HCT116 (cell line): ENCODE results near the gene SSX2IP. TPM values are rescaled to one million over a fixed set of nuclear protein-coding genes. Genes with fewer than 3 reads are reported as not detected.

Source experiments
- ATAC-seq: fragments of 200-7000 bp; cut with Tn5 transposase; 2 replicates; pipeline ENCODE4 v1.9.1; 2020; ENCODE audit warnings: mild to moderate bottlenecking, moderate library complexity
- BruUV-seq: library from RNA; stranded (reverse); fragments of 400-500 nt; replicated peaks from 2 replicates; lab custom pipeline; 2021; lab: Mats Ljungman, UMichigan
- CTCF ChIA-PET: fragments of 300-600 bp; sonication (Branson Sonifier 250); formaldehyde crosslinking; loops from one replicate; lab custom pipeline; 2021; ENCODE audit warnings: antibody characterized with exemption; lab: Charles Lee
- POLR2A ChIA-PET: fragments of 300-600, 350-600 bp; sonication (Branson Sonifier 250); formaldehyde crosslinking; loops from one replicate; lab custom pipeline; 2021; ENCODE audit warnings: antibody characterized with exemption; lab: Charles Lee
- RAD21 ChIA-PET, 2 experiments: fragments of 300-600 bp; sonication (Branson Sonifier 250); formaldehyde crosslinking; loops; one replicate each; lab custom pipeline; 2023; ENCODE audit warnings: low total read pairs in 2 of 2; ENCODE audit not compliant: uncharacterized antibody in 2 of 2, unreplicated experiment in 2 of 2, low non-redundant PET in 1 of 2; lab: Charles Lee
- DNase-seq: peaks from one replicate; pipeline ENCODE4 v3.0.0-alpha.2; 2010; ENCODE audit warnings: low read depth, low spot score
- H2AFZ ChIP-seq: fragments of 200-600 bp; shearing (Covaris generic), sonication (generic); 2 replicates; pipeline ENCODE4 v1.6.1; 2017; ENCODE audit warnings: low read depth, mixed run types, mixed read lengths, antibody characterized with exemption, low read length; ENCODE audit not compliant: poor library complexity, severe bottlenecking
- H3K27ac ChIP-seq: 2 replicates; pipeline ENCODE4 v1.5.1; 2012; ENCODE audit warnings: low read depth, low read length
- H3K27me3 ChIP-seq: fragments of 200-600 bp; sonication (generic); 2 replicates; pipeline ENCODE4 v1.6.1; 2016; ENCODE audit warnings: mixed run types, low read length, mixed read lengths; ENCODE audit not compliant: insufficient read depth
- H3K36me3 ChIP-seq, 2 experiments: fragments of 200-500 bp in 1 of 2; fragments of 200-600 bp in 1 of 2; sonication (Bioruptor generic) in 1 of 2; sonication (generic) in 1 of 2; 2 replicates each; pipeline versions ENCODE4 v1.5.1 to v1.6.1; 2014 to 2016; ENCODE audit warnings: low read length in 2 of 2, inconsistent platforms in 1 of 2, mixed read lengths in 1 of 2, mixed run types in 1 of 2; ENCODE audit not compliant: insufficient read depth in 2 of 2, control insufficient read depth in 1 of 2
- H3K4me1 ChIP-seq, 2 experiments: fragments of 200-600 bp in 1 of 2; sonication (generic) in 1 of 2; 2 replicates each; pipeline versions ENCODE4 v1.5.1 to v1.6.1; 2012 to 2017; ENCODE audit warnings: low read length in 2 of 2, inconsistent platforms in 1 of 2, mild to moderate bottlenecking in 1 of 2, mixed read lengths in 1 of 2, mixed run types in 1 of 2, moderate library complexity in 1 of 2; ENCODE audit not compliant: insufficient read depth in 2 of 2, control insufficient read depth in 1 of 2
- H3K4me2 ChIP-seq: fragments of 200-600 bp; sonication (generic); 2 replicates; pipeline ENCODE4 v1.6.1; 2017; ENCODE audit warnings: mixed run types, low read length, mixed read lengths
- H3K4me3 ChIP-seq, 2 experiments: fragments of 200-600 bp in 1 of 2; sonication (generic) in 1 of 2; replicated peaks in 1 of 2; 2 replicates each; pipeline ENCODE4 v1.5.1; 2011 to 2016; ENCODE audit warnings: low read length in 2 of 2, control low read depth in 1 of 2, low read depth in 1 of 2, mild to moderate bottlenecking in 1 of 2, mixed read lengths in 1 of 2, mixed run types in 1 of 2
- H3K79me2 ChIP-seq: fragments of 200-600 bp; sonication (generic); 2 replicates; pipeline ENCODE4 v1.6.1; 2017; ENCODE audit warnings: mild to moderate bottlenecking, mixed run types, low read length, moderate library complexity, mixed read lengths; ENCODE audit not compliant: insufficient read depth
- H3K9ac ChIP-seq: fragments of 200-600 bp; sonication (generic); 2 replicates; pipeline ENCODE4 v1.6.1; 2016; ENCODE audit warnings: low read length, mixed read lengths
- H3K9me2 ChIP-seq: fragments of 200-600 bp; sonication (generic), shearing (Covaris generic); 2 replicates; pipeline ENCODE4 v1.6.1; 2017; ENCODE audit warnings: mixed run types, mild to moderate bottlenecking, moderate library complexity; ENCODE audit not compliant: insufficient read depth
- H3K9me3 ChIP-seq, 2 experiments: fragments of 200-500 bp in 1 of 2; fragments of 200-600 bp in 1 of 2; sonication (Bioruptor generic) in 1 of 2; sonication (generic) in 1 of 2; 2 replicates each; pipeline ENCODE4 v1.6.1; 2014 to 2017; ENCODE audit warnings: low read length in 2 of 2, mixed read lengths in 2 of 2, inconsistent platforms in 1 of 2, low read depth in 1 of 2, mild to moderate bottlenecking in 1 of 2, mixed run types in 1 of 2, moderate library complexity in 1 of 2; ENCODE audit not compliant: control insufficient read depth in 1 of 2, insufficient read depth in 1 of 2
- H4K20me1 ChIP-seq: fragments of 200-600 bp; sonication (generic), shearing (Covaris generic); 2 replicates; pipeline ENCODE4 v1.6.1; 2017; ENCODE audit warnings: mixed run types, mild to moderate bottlenecking, moderate library complexity; ENCODE audit not compliant: insufficient read depth
- CBX3 ChIP-seq: IDR thresholded peaks from 2 replicates; pipeline ENCODE4 v1.6.1; 2012; ENCODE audit warnings: low read depth
- CEBPB ChIP-seq: IDR thresholded peaks from 2 replicates; pipeline ENCODE4 v1.6.1; 2012; ENCODE audit warnings: low read depth
- ELF1 ChIP-seq: IDR thresholded peaks from 2 replicates; pipeline ENCODE4 v1.6.1; 2012; ENCODE audit warnings: low read depth, borderline replicate concordance
- EZH2 ChIP-seq: fragments of 200-600 bp; sonication (generic); IDR thresholded peaks from 2 replicates; pipeline ENCODE4 v1.6.1; 2017; ENCODE audit warnings: antibody characterized with exemption, mixed run types
- EZH2phosphoT487 ChIP-seq: fragments of 200-600 bp; IDR thresholded peaks from 2 replicates; pipeline ENCODE4 v1.6.1; 2018; ENCODE audit warnings: antibody characterized with exemption, borderline replicate concordance
- FOSL1 ChIP-seq: IDR thresholded peaks from 2 replicates; pipeline ENCODE4 v1.6.1; 2012; ENCODE audit warnings: low read depth
- RAD21 ChIP-seq: IDR thresholded peaks from 2 replicates; pipeline ENCODE4 v1.6.1; 2012; ENCODE audit warnings: low read depth, mild to moderate bottlenecking
- SIN3A ChIP-seq: IDR thresholded peaks from 2 replicates; pipeline ENCODE4 v1.6.1; 2012; ENCODE audit warnings: low read depth
- SRF ChIP-seq: IDR thresholded peaks from 2 replicates; pipeline ENCODE4 v1.6.1; 2012; ENCODE audit warnings: low read depth
- YY1 ChIP-seq: IDR thresholded peaks from 2 replicates; pipeline ENCODE4 v1.6.1; 2011; ENCODE audit warnings: low read length, low read depth, moderate library complexity, mild to moderate bottlenecking; ENCODE audit not compliant: insufficient replicate concordance; ENCODE audit errors: extremely low read depth
- ZFX ChIP-seq: fragments of 450-650 bp; IDR thresholded peaks from 2 replicates; pipeline ENCODE4 v1.6.1; 2017
- intact Hi-C: fragments of 100-400 bp; cut with micrococcal nuclease; formaldehyde crosslinking; loops from 2 replicates; pipeline ENCODE4 v1.10.0; 2022
- total RNA-seq: library from RNA; stranded (reverse); gene quantifications from one replicate; pipeline ENCODE4 v1.2.1, GENCODE V29; 2021; ENCODE audit not compliant: unreplicated experiment
- TF ChIP-seq, protein P1 (sequence below), 3 experiments: fragments of 200-600 bp in 1 of 3; sonication (generic) in 1 of 3; IDR thresholded peaks in 2 of 3; conservative IDR thresholded peaks in 1 of 3; 2 replicates each; pipeline ENCODE4 v1.5.1; 2012 to 2017; ENCODE audit warnings: low read depth in 2 of 3, low read length in 2 of 3, antibody characterized with exemption in 1 of 3, borderline replicate concordance in 1 of 3, control low read depth in 1 of 3, mild to moderate bottlenecking in 1 of 3, mixed read lengths in 1 of 3, mixed run types in 1 of 3, moderate library complexity in 1 of 3; ENCODE audit not compliant: insufficient read depth in 1 of 3
- TF ChIP-seq, protein P2 (sequence below): IDR thresholded peaks from 2 replicates; pipeline ENCODE4 v1.6.1; 2012

SSX2IP gene
- total RNA-seq, 1 experiment from 2014 or later, result 51.5 TPM

DNA sequence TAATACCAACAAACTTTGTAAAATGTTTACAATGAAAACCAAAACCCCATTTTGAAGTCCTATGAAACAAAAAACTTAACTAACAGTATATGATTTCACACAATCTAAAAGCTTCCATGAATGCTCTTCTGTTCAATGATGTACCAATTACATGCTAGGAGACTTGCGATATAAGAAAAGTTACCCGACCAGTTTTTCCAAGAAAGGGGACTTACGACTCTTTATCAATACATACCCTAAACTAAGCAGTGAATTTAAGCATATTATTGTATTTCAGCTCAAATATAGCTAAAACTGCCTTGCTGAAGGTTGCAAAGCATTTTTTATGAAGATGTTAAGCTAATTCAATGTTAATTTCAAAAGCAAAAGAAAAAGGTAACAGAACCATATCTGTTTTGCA is 15.6 kb downstream of the SSX2IP start:
- Histone ChIP-seq H3K9me2 (no peaks in the 10 kb centered on the region), H3K79me2 (peaks cover 81% of the 10 kb centered on the region), H3K9ac (no peak overlapping the region), H3K27me3 (no peaks in the 10 kb centered on the region), H4K20me1 (no peaks in the 10 kb centered on the region), H3K27ac (no peak overlapping the region), H3K9me3 (no peaks in the 10 kb centered on the region), H3K4me1 (0 out of 4 replicates have a peak, but pooled peaks cover 0 to 3% of the 10 kb centered on the region in 2 experiments), H3K36me3 (0 out of 4 replicates have a peak, but pooled peaks cover 0 to 4% of the 10 kb centered on the region in 2 experiments), H2AFZ (no peak overlapping the region), H3K4me3 (no peak overlapping the region), H3K4me2 (no peak overlapping the region)
- ChIA-PET CTCF (interaction anchor here (0.9 kb wide), 1 partner anchor 50 kb away, joined by 3 read pairs; no protein-coding TSS in a partner anchor), RAD21 (no interaction called here), POLR2A (no interaction called here)
- TF ChIP-seq, protein P1, sequence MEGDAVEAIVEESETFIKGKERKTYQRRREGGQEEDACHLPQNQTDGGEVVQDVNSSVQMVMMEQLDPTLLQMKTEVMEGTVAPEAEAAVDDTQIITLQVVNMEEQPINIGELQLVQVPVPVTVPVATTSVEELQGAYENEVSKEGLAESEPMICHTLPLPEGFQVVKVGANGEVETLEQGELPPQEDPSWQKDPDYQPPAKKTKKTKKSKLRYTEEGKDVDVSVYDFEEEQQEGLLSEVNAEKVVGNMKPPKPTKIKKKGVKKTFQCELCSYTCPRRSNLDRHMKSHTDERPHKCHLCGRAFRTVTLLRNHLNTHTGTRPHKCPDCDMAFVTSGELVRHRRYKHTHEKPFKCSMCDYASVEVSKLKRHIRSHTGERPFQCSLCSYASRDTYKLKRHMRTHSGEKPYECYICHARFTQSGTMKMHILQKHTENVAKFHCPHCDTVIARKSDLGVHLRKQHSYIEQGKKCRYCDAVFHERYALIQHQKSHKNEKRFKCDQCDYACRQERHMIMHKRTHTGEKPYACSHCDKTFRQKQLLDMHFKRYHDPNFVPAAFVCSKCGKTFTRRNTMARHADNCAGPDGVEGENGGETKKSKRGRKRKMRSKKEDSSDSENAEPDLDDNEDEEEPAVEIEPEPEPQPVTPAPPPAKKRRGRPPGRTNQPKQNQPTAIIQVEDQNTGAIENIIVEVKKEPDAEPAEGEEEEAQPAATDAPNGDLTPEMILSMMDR (IDR thresholded peaks at IDR 0.05 in 2 of 3, conservative IDR thresholded peaks at IDR 0.05 in 1 of 3; ENCODE audit: borderline replicate concordance in 1 of 3, insufficient read depth in 1 of 3, low read depth in 2 of 3, low read length in 2 of 3), result no peak
- TF ChIP-seq EZH2phosphoT487 (no peak), ZFX (no peak), SIN3A (no peak), FOSL1 (no peak), CEBPB (no peak)
- ATAC-seq, result no peak
- no peak for DNase-seq
- intact Hi-C loops, result no loop called here
- BruUV-seq, result no TSS peak

DNA sequence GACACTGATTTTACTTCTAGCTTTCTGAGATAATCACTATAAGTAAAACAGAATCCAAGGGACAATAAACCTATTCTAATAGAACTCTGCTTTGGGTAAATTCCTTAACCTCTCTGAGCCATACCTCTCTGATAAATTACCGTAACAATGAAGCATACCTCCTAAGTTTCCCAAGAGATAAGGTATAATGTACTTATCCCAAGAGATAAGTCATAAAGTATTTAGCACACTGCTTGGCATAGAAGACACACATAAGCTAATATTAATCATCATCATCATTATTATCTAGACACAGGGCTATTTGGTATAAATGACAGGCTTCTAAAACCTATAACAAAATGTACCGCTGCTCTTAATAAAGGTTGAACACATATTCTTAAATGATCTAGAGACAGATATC is 16.2 kb downstream of the SSX2IP start:
- no peak for DNase-seq
- POLR2A ChIA-PET, result no interaction called here
- CTCF ChIA-PET, result interaction anchor here (0.9 kb wide), 1 partner anchor 51 kb away, joined by 3 read pairs; no protein-coding TSS in a partner anchor
- TF ChIP-seq EZH2 (no peak), ELF1 (no peak), CEBPB (no peak), YY1 (no peak), SRF (no peak), CBX3 (no peak), EZH2phosphoT487 (no peak), RAD21 (no peak)
- TF ChIP-seq, protein P1 (IDR thresholded peaks at IDR 0.05 in 2 of 3, conservative IDR thresholded peaks at IDR 0.05 in 1 of 3; ENCODE audit: borderline replicate concordance in 1 of 3, insufficient read depth in 1 of 3, low read depth in 2 of 3, low read length in 2 of 3), result no peak
- TF ChIP-seq, protein P2, sequence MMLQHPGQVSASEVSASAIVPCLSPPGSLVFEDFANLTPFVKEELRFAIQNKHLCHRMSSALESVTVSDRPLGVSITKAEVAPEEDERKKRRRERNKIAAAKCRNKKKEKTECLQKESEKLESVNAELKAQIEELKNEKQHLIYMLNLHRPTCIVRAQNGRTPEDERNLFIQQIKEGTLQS, result no peak

More for the DNA sequence above, 16.2 kb downstream of the SSX2IP start:
- H3K9ac ChIP-seq, result no peak overlapping the region
- no peak overlapping the region for H2AFZ ChIP-seq
- H3K4me3 ChIP-seq, result no peak overlapping the region
- no peaks in the 10 kb centered on the region for H4K20me1 ChIP-seq
- RAD21 ChIA-PET, result no interaction called here
- no peak overlapping the region for H3K27ac ChIP-seq
- H3K27me3 ChIP-seq, result no peaks in the 10 kb centered on the region
- peaks cover 0 to 8% of the 10 kb centered on the region in 2 experiments; a peak in 1 of 4 replicates for H3K36me3 ChIP-seq
- intact Hi-C loops, result no loop called here
- H3K9me2 ChIP-seq, result no peaks in the 10 kb centered on the region
- H3K79me2 ChIP-seq, result peaks cover 74% of the 10 kb centered on the region
- no TSS peak for BruUV-seq
- 0 out of 4 replicates have a peak, but pooled peaks cover 0 to 3% of the 10 kb centered on the region in 2 experiments for H3K4me1 ChIP-seq
- no peak for ATAC-seq
- H3K9me3 ChIP-seq, result no peaks in the 10 kb centered on the region
- no peak overlapping the region for H3K4me2 ChIP-seq
